HEK293 (cell line): ENCODE data around the gene AGXT.

Experiments used
- CTCF ChIA-PET: fragments of 350-600 bp; formaldehyde crosslinking; extraction: SDS; loops from one replicate; lab custom pipeline; 2021; ENCODE audit warnings: antibody characterized with exemption; lab: Yijun Ruan, JAX
- POLR2A ChIA-PET: fragments of 300-600 bp; formaldehyde crosslinking; extraction: SDS; loops from one replicate; lab custom pipeline; 2020; ENCODE audit warnings: antibody characterized with exemption, inconsistent platforms; lab: Yijun Ruan, JAX
- H3K27ac ChIP-seq: fragments of 200-500 bp; sonication (Bioruptor generic); 2 replicates; pipeline ENCODE4 v1.5.1; 2014; ENCODE audit warnings: low read depth, low read length, control low read depth, inconsistent platforms; ENCODE audit errors: extremely low read depth
- H3K36me3 ChIP-seq, 2 experiments: fragments of 200-500 bp in 1 of 2; sonication (Bioruptor generic) in 1 of 2; 1 replicate in 1 of 2; 2 replicates in 1 of 2; pipeline ENCODE4 v1.5.1; 2014 to 2017; ENCODE audit warnings: inconsistent platforms in 2 of 2, low read length in 2 of 2; ENCODE audit not compliant: control insufficient read depth in 2 of 2, insufficient read depth in 1 of 2
- H3K4me1 ChIP-seq: fragments of 200-500 bp; sonication (Bioruptor generic); 2 replicates; pipeline ENCODE4 v1.5.1; 2014; ENCODE audit warnings: mild to moderate bottlenecking, low read length, inconsistent platforms; ENCODE audit not compliant: control insufficient read depth, insufficient read depth
- H3K4me3 ChIP-seq: 2 replicates; pipeline ENCODE4 v1.5.1; 2011; ENCODE audit warnings: low read depth, mild to moderate bottlenecking, control low read depth, low read length, moderate library complexity
- H3K9me3 ChIP-seq: fragments of 200-500 bp; sonication (Bioruptor generic); 2 replicates; pipeline ENCODE4 v1.5.1; 2014; ENCODE audit warnings: low read depth, low read length, inconsistent platforms; ENCODE audit not compliant: control insufficient read depth, insufficient read depth
- BCL11A ChIP-seq: fragments of 450-650 bp; formaldehyde crosslinking; IDR thresholded peaks from 2 replicates; pipeline ENCODE4 v1.5.1; 2016; ENCODE audit warnings: low read depth, missing biosample characterization, missing genetic modification characterization
- KLF17 ChIP-seq: fragments of 450-650 bp; formaldehyde crosslinking; IDR thresholded peaks from 2 replicates; pipeline ENCODE4 v1.5.1; 2016; ENCODE audit warnings: missing biosample characterization, missing genetic modification characterization
- MZF1 ChIP-seq: fragments of 450-650 bp; formaldehyde crosslinking; IDR thresholded peaks from 2 replicates; pipeline ENCODE4 v1.5.1; 2017; ENCODE audit warnings: missing biosample characterization, missing genetic modification characterization, borderline replicate concordance
- PRDM10 ChIP-seq: fragments of 450-650 bp; formaldehyde crosslinking; IDR thresholded peaks from 2 replicates; pipeline ENCODE4 v1.5.1; 2016; ENCODE audit warnings: missing biosample characterization, missing genetic modification characterization
- SP3 ChIP-seq: fragments of 450-650 bp; formaldehyde crosslinking; IDR thresholded peaks from 2 replicates; pipeline ENCODE4 v1.5.1; 2016; ENCODE audit warnings: missing biosample characterization, missing genetic modification characterization
- YY1 ChIP-seq: fragments of 450-650 bp; formaldehyde crosslinking; IDR thresholded peaks from 2 replicates; pipeline ENCODE4 v1.5.1; 2018; ENCODE audit warnings: missing biosample characterization, missing genetic modification characterization
- ZBTB6 ChIP-seq: fragments of 450-650 bp; formaldehyde crosslinking; IDR thresholded peaks from 2 replicates; pipeline ENCODE4 v1.5.1; 2017; ENCODE audit warnings: missing biosample characterization, missing genetic modification characterization
- ZFHX2 ChIP-seq: fragments of 450-650 bp; formaldehyde crosslinking; conservative IDR thresholded peaks from 2 replicates; pipeline ENCODE4 v1.5.1; 2016; ENCODE audit warnings: missing biosample characterization, missing genetic modification characterization
- ZNF10 ChIP-seq: fragments of 450-650 bp; formaldehyde crosslinking; IDR thresholded peaks from 2 replicates; pipeline ENCODE4 v1.5.1; 2017; ENCODE audit warnings: missing biosample characterization, missing genetic modification characterization
- ZNF114 ChIP-seq: fragments of 450-650 bp; formaldehyde crosslinking; IDR thresholded peaks from 2 replicates; pipeline ENCODE4 v1.5.0; 2017; ENCODE audit warnings: missing biosample characterization, missing genetic modification characterization
- ZNF155 ChIP-seq: fragments of 450-650 bp; formaldehyde crosslinking; IDR thresholded peaks from 2 replicates; pipeline ENCODE4 v1.5.1; 2016; ENCODE audit warnings: missing biosample characterization, missing genetic modification characterization
- ZNF157 ChIP-seq: fragments of 450-650 bp; formaldehyde crosslinking; IDR thresholded peaks from 2 replicates; pipeline ENCODE4 v1.5.1; 2016; ENCODE audit warnings: missing biosample characterization, missing genetic modification characterization
- ZNF248 ChIP-seq: fragments of 450-650 bp; formaldehyde crosslinking; IDR thresholded peaks from 2 replicates; pipeline ENCODE4 v1.5.1; 2017; ENCODE audit warnings: missing biosample characterization, missing genetic modification characterization
- ZNF274 ChIP-seq, 2 experiments: fragments of 200-500 bp in 1 of 2; fragments of 450-650 bp in 1 of 2; sonication (Bioruptor generic) in 1 of 2; formaldehyde crosslinking in 1 of 2; IDR thresholded peaks; 2 replicates each; pipeline versions ENCODE4 v1.5.1 to v1.6.1; 2014 to 2016; ENCODE audit warnings: borderline replicate concordance in 1 of 2, inconsistent platforms in 1 of 2, low read length in 1 of 2, missing biosample characterization in 1 of 2, missing genetic modification characterization in 1 of 2
- ZNF292 ChIP-seq: fragments of 450-650 bp; formaldehyde crosslinking; IDR thresholded peaks from 2 replicates; pipeline ENCODE4 v1.5.1; 2016; ENCODE audit warnings: low read depth, missing biosample characterization, missing genetic modification characterization, borderline replicate concordance
- ZNF341 ChIP-seq: fragments of 450-650 bp; formaldehyde crosslinking; IDR thresholded peaks from 2 replicates; pipeline ENCODE4; 2016; ENCODE audit warnings: low read depth, missing biosample characterization, missing genetic modification characterization
- ZNF449 ChIP-seq: fragments of 450-650 bp; formaldehyde crosslinking; IDR thresholded peaks from 2 replicates; pipeline ENCODE4 v1.5.1; 2017; ENCODE audit warnings: missing biosample characterization, mild to moderate bottlenecking, missing genetic modification characterization, moderate library complexity
- ZNF488 ChIP-seq: fragments of 450-650 bp; formaldehyde crosslinking; IDR thresholded peaks from 2 replicates; pipeline ENCODE4 v1.5.1; 2016; ENCODE audit warnings: missing biosample characterization, missing genetic modification characterization
- ZNF555 ChIP-seq: fragments of 450-650 bp; formaldehyde crosslinking; conservative IDR thresholded peaks from 2 replicates; pipeline ENCODE4 v1.5.1; 2017; ENCODE audit warnings: missing biosample characterization, mild to moderate bottlenecking, missing genetic modification characterization, inconsistent platforms
- ZNF585B ChIP-seq: fragments of 450-650 bp; formaldehyde crosslinking; IDR thresholded peaks from 2 replicates; pipeline ENCODE4 v1.5.1; 2016; ENCODE audit warnings: missing biosample characterization, missing genetic modification characterization
- ZNF596 ChIP-seq: fragments of 450-650 bp; IDR thresholded peaks from 2 replicates; pipeline ENCODE4 v1.5.0; 2018; ENCODE audit warnings: missing biosample characterization, mild to moderate bottlenecking, missing genetic modification characterization, moderate library complexity
- ZNF610 ChIP-seq: fragments of 450-650 bp; formaldehyde crosslinking; IDR thresholded peaks from 2 replicates; pipeline ENCODE4 v1.5.1; 2016; ENCODE audit warnings: missing biosample characterization, missing genetic modification characterization, borderline replicate concordance
- ZNF670 ChIP-seq: fragments of 450-650 bp; formaldehyde crosslinking; IDR thresholded peaks from 2 replicates; pipeline ENCODE4 v1.5.1; 2016; ENCODE audit warnings: missing biosample characterization, missing genetic modification characterization, low read depth
- ZNF776 ChIP-seq: fragments of 450-650 bp; formaldehyde crosslinking; IDR thresholded peaks from 2 replicates; pipeline ENCODE4 v1.5.0; 2017; ENCODE audit warnings: missing biosample characterization, missing genetic modification characterization, borderline replicate concordance
- ZNF777 ChIP-seq: fragments of 450-650 bp; formaldehyde crosslinking; IDR thresholded peaks from 2 replicates; pipeline ENCODE4 v1.5.1; 2017; ENCODE audit warnings: missing biosample characterization, missing genetic modification characterization, borderline replicate concordance

Gene AGXT

GRCh38 chr2:240847817-240848216, 20.8 kb upstream of the AGXT start (continued):
- TF ChIP-seq ZNF449 (tag by site-specific recombination) (no peak), ZNF776 (no peak), ZNF155 (tag by site-specific recombination) (no peak), YY1 (tag by site-specific recombination) (no peak), ZNF555 (tag by site-specific recombination) (no peak), ZNF292 (tag by site-specific recombination) (no peak), ZBTB6 (tag by site-specific recombination) (no peak), ZNF670 (no peak), ZNF157 (no peak), ZNF248 (tag by site-specific recombination) (no peak)
- TF ChIP-seq, all 188 proteins: peak for 0

- Histone ChIP-seq H3K4me3 (no peak overlapping the region), H3K9me3 (no peaks in the 10 kb centered on the region), H3K36me3 (no peaks in the 10 kb centered on the region), H3K27ac (no peak overlapping the region), H3K4me1 (no peaks in the 10 kb centered on the region)
- ChIA-PET CTCF (interaction anchor here (0.9 to 1.1 kb wide), 5 partner anchors 8 to 1030 kb away, joined by 3 to 4 read pairs (median 3); no protein-coding TSS in a partner anchor), POLR2A (no interaction called here)
- TF ChIP-seq ZNF341 (no peak), BCL11A (tag by site-specific recombination) (no peak), PRDM10 (tag by site-specific recombination) (no peak), ZNF449 (tag by site-specific recombination) (no peak), ZNF777 (tag by site-specific recombination) (no peak), ZNF292 (tag by site-specific recombination) (no peak), ZNF10 (tag by site-specific recombination) (no peak), ZNF596 (tag by site-specific recombination) (no peak), ZFHX2 (tag by site-specific recombination) (no peak), ZNF585B (no peak), ZNF274 (IDR thresholded peaks at IDR 0.05; ENCODE audit: low read length) (no peak), ZNF274 (tag by site-specific recombination; IDR thresholded peaks at IDR 0.05; ENCODE audit: borderline replicate concordance) (no peak), ZNF488 (tag by site-specific recombination) (no peak), ZNF610 (tag by site-specific recombination) (no peak), SP3 (tag by site-specific recombination) (no peak), MZF1 (tag by site-specific recombination) (no peak), ZNF114 (tag by site-specific recombination) (no peak), KLF17 (tag by site-specific recombination) (no peak)
Measured at GRCh38 chr2:240848900-240849680, 19.5 kb upstream of the AGXT start.
